IPS-15b (cell line): ENCODE measurements around the gene SCO2.

Experiments
- H3K27me3 ChIP-seq: one replicate; pipeline ENCODE4 v1.6.1; 2013; ENCODE audit warnings: low read length; ENCODE audit not compliant: control insufficient read depth, insufficient read depth
- H3K36me3 ChIP-seq: one replicate; pipeline ENCODE4 v1.6.1; 2013; ENCODE audit warnings: low read length; ENCODE audit not compliant: control insufficient read depth, insufficient read depth
- H3K4me1 ChIP-seq: one replicate; pipeline ENCODE4 v1.6.1; 2013; ENCODE audit warnings: mild to moderate bottlenecking, low read length; ENCODE audit not compliant: control insufficient read depth, insufficient read depth
- H3K4me3 ChIP-seq: one replicate; pipeline ENCODE4 v1.5.1; 2013; ENCODE audit warnings: low read depth, low read length
- H3K9ac ChIP-seq: one replicate; pipeline ENCODE4 v1.6.1; 2013; ENCODE audit warnings: low read depth, mild to moderate bottlenecking, low read length
- H3K9me3 ChIP-seq: one replicate; pipeline ENCODE4 v1.6.1; 2013; ENCODE audit warnings: mild to moderate bottlenecking, low read length; ENCODE audit not compliant: control insufficient read depth, insufficient read depth

The SCO2 gene

GRCh38 chr22:50506611-50507420 is 18.6 kb downstream of the SCO2 start:
- Histone ChIP-seq H3K4me1 (peaks cover 3% of the 10 kb centered on the region), H3K9me3 (no peaks in the 10 kb centered on the region), H3K4me3 (peak overlapping the region; percentile 73), H3K36me3 (peaks cover 20% of the 10 kb centered on the region), H3K27me3 (no peaks in the 10 kb centered on the region), H3K9ac (peak overlapping the region; percentile 89)

GRCh38 chr22:50505776-50506610 is 19.4 kb downstream of the SCO2 start:
- Histone ChIP-seq H3K27me3 (no peaks in the 10 kb centered on the region), H3K9ac (no peak overlapping the region), H3K4me1 (peaks cover 3% of the 10 kb centered on the region), H3K4me3 (no peak overlapping the region), H3K36me3 (peaks cover 20% of the 10 kb centered on the region), H3K9me3 (no peaks in the 10 kb centered on the region)

GRCh38 chr22:50505276-50505775 is 20.1 kb downstream of the SCO2 start:
- no peak overlapping the region for H3K4me3 ChIP-seq
- H3K9me3 ChIP-seq = no peaks in the 10 kb centered on the region
- H3K36me3 ChIP-seq = peaks cover 20% of the 10 kb centered on the region
- H3K9ac ChIP-seq = no peak overlapping the region
- no peaks in the 10 kb centered on the region for H3K27me3 ChIP-seq
- peaks cover 3% of the 10 kb centered on the region for H3K4me1 ChIP-seq

- peaks cover 20% of the 10 kb centered on the region for H3K36me3 ChIP-seq
- no peak overlapping the region for H3K4me3 ChIP-seq
- no peak overlapping the region for H3K9ac ChIP-seq
- no peaks in the 10 kb centered on the region for H3K9me3 ChIP-seq
- H3K4me1 ChIP-seq = peaks cover 3% of the 10 kb centered on the region
- H3K27me3 ChIP-seq = no peaks in the 10 kb centered on the region
Observed at GRCh38 chr22:50504369-50505211, 20.8 kb downstream of the SCO2 start.

- H3K4me3 ChIP-seq = no peak overlapping the region
- H3K9me3 ChIP-seq = no peaks in the 10 kb centered on the region
- H3K4me1 ChIP-seq = no peaks in the 10 kb centered on the region
- no peak overlapping the region for H3K9ac ChIP-seq
- no peaks in the 10 kb centered on the region for H3K27me3 ChIP-seq
- peaks cover 20% of the 10 kb centered on the region for H3K36me3 ChIP-seq
Observed at GRCh38 chr22:50503475-50504145, 21.8 kb downstream of the SCO2 start.

- Histone ChIP-seq H3K4me3 (no peak overlapping the region), H3K36me3 (peaks cover 20% of the 10 kb centered on the region), H3K4me1 (no peaks in the 10 kb centered on the region), H3K9ac (no peak overlapping the region), H3K9me3 (no peaks in the 10 kb centered on the region), H3K27me3 (no peaks in the 10 kb centered on the region)
Observed at GRCh38 chr22:50502628-50503474, 22.5 kb downstream of the SCO2 start.

GRCh38 chr22:50502096-50502495 is 23.3 kb downstream of the SCO2 start:
- no peaks in the 10 kb centered on the region for H3K9me3 ChIP-seq
- H3K36me3 ChIP-seq = peaks cover 20% of the 10 kb centered on the region
- no peaks in the 10 kb centered on the region for H3K27me3 ChIP-seq
- H3K4me3 ChIP-seq = no peak overlapping the region
- no peak overlapping the region for H3K9ac ChIP-seq
- H3K4me1 ChIP-seq = no peaks in the 10 kb centered on the region

GRCh38 chr22:50500452-50500851 is 24.9 kb downstream of the SCO2 start:
- Histone ChIP-seq H3K9ac (no peak overlapping the region), H3K4me3 (no peak overlapping the region), H3K9me3 (no peaks in the 10 kb centered on the region), H3K36me3 (peaks cover 14% of the 10 kb centered on the region), H3K4me1 (no peaks in the 10 kb centered on the region), H3K27me3 (no peaks in the 10 kb centered on the region)

GRCh38 chr22:50498322-50498890 is 27.0 kb downstream of the SCO2 start:
- Histone ChIP-seq H3K9ac (peak overlapping the region; percentile 26), H3K4me1 (no peaks in the 10 kb centered on the region), H3K27me3 (no peaks in the 10 kb centered on the region), H3K9me3 (no peaks in the 10 kb centered on the region), H3K4me3 (no peak overlapping the region), H3K36me3 (peaks cover 6% of the 10 kb centered on the region)

GRCh38 chr22:50497093-50497492 is 28.3 kb downstream of the SCO2 start:
- Histone ChIP-seq H3K27me3 (no peaks in the 10 kb centered on the region), H3K4me1 (no peaks in the 10 kb centered on the region), H3K36me3 (no peaks in the 10 kb centered on the region)

More at GRCh38 chr22:50497093-50497492, 28.3 kb downstream of the SCO2 start:
- Histone ChIP-seq H3K9ac (no peak overlapping the region), H3K9me3 (no peaks in the 10 kb centered on the region), H3K4me3 (no peak overlapping the region)
